Ovary (tissue), 3 donors: Measurements from ENCODE around the gene MRTFA.

Experiments
- CTCF ChIP-seq, 3 donors: fragments of 450-650 bp in 2 of 3; fragments of 200-600 bp in 1 of 3; IDR thresholded peaks; one replicate each; pipeline versions ENCODE4 v1.5.1 to v1.8.0; 2016 to 2022; ENCODE audit warnings: antibody characterized with exemption in 3 of 3, mild to moderate bottlenecking in 1 of 3
- EP300 ChIP-seq: sonication (generic); formaldehyde crosslinking; IDR thresholded peaks from one replicate; pipeline ENCODE4 v1.6.1; 2017; ENCODE audit warnings: antibody characterized with exemption
- POLR2A ChIP-seq: fragments of 450-650 bp; IDR thresholded peaks from one replicate; pipeline ENCODE4 v1.6.1; 2017; ENCODE audit warnings: antibody characterized with exemption, mild to moderate bottlenecking, moderate library complexity
- donor health status: DM: no; HTN: no; CAD: no.

GRCh38 chr22:40661671-40662070 is 25.2 kb upstream of the MRTFA start:
- TF ChIP-seq EP300 (no peak), CTCF (IDR thresholded peaks at IDR 0.05) (no peak), POLR2A (no peak)
